HAP-1 (cell line): Measurements from ENCODE around the gene TRIM3.
A peak's percentile ranks its signal among the peaks of the same experiment; 100 is the strongest.

Experiments used
- DNase-seq, 2 experiments: peaks; one replicate each; pipeline ENCODE4 v3.0.0-alpha.2; 2016 to 2020; ENCODE audit warnings: low spot score in 2 of 2
- H3K27me3 ChIP-seq: fragments of 250-450 bp; sonication (Bioruptor Pico); 2 replicates; pipeline ENCODE4 v1.5.1; 2020; ENCODE audit warnings: low read depth, mild to moderate bottlenecking, moderate library complexity
- H3K36me3 ChIP-seq: fragments of 250-450 bp; sonication (Bioruptor Pico); replicated peaks from 2 replicates; pipeline ENCODE4 v1.5.1; 2020; ENCODE audit warnings: mild to moderate bottlenecking
- H3K4me1 ChIP-seq: fragments of 250-450 bp; sonication (Bioruptor Pico); 2 replicates; pipeline ENCODE4 v1.5.1; 2020; ENCODE audit warnings: mild to moderate bottlenecking
- H3K4me3 ChIP-seq: fragments of 250-450 bp; sonication (Bioruptor Pico); 2 replicates; pipeline ENCODE4 v1.5.1; 2020; ENCODE audit warnings: mild to moderate bottlenecking, moderate library complexity
- H3K9me3 ChIP-seq: fragments of 250-450 bp; sonication (Bioruptor Pico); 2 replicates; pipeline ENCODE4 v1.5.1; 2020; ENCODE audit warnings: mild to moderate bottlenecking, moderate library complexity
- in situ Hi-C: fragments of 300-500 bp; cut with MboI; formaldehyde crosslinking; loops from 3 replicates; pipeline ENCODE4 v1.14.3; 2020; ENCODE audit warnings: low sequenced_read_pairs, inconsistent platforms, mixed read lengths

TRIM3 gene

DNA sequence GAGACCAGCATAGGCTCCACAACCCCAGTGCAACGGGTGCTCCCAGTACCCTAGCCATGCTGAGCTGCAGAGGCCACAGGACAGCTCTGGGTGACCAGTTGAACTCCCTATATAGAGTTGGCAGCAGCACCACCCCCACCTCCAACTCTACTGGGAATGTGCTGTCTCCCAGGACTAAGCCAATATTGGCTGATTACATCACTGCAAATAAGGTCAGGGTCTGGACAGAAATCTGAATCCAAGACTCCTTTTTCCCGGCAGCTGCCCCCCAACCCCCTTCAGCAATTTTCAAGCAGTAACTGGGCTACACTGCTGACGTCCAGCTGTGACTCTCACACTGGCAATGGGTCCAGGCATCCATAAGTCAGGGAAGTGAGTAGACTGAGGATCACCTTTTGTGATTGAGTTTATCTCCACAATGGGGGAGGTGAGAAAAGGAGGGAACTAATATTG lies 32.8 kb downstream of the TRIM3 start, which contains the start of gene HPX:
HPX (minus strand) TSS at position 82 of the 453 bp plus-strand sequence; CDS start at position 58, 24 bp downstream.
- H3K36me3 ChIP-seq = no peaks in the 10 kb centered on the region
- H3K27me3 ChIP-seq = no peaks in the 10 kb centered on the region
- H3K9me3 ChIP-seq = no peaks in the 10 kb centered on the region
- in situ Hi-C loops = no loop called here
- H3K4me1 ChIP-seq = no peaks in the 10 kb centered on the region
- H3K4me3 ChIP-seq = no peak within 1 kb of the TSS
- no peak for DNase-seq

DNA sequence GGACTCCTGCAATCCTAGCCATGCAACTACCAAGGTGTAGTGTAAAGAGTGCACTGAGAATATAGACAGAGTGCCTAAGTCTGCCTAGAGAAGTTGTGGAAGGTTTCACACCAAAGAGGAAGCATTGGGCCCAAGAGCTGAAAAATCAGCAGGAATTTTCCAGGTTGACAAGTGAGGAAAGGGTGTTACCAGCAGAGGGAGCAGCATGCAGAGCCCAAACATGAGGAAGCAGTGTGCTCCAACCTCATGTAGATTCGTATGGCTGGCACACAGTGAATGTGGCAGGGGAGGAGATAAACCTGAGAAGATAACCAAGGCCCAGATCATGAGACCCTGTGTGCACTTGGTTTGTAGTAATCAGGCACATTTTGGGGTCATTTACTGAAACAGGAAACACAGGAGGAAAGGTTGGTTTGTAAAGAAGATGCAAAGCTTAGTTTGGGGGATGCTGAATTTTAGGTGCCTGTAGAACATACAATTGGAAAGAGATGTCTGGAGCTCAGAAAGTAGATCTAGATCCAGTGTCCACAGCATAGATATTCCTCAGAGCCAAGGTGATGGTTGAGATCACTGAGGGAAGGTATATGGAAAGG lies 34.7 kb downstream of the TRIM3 start:
- H3K4me3 ChIP-seq = no peak overlapping the region
- no peaks in the 10 kb centered on the region for H3K9me3 ChIP-seq
- peak; percentile 39 to 63 for DNase-seq
- in situ Hi-C loops = no loop called here
- H3K4me1 ChIP-seq = no peaks in the 10 kb centered on the region
- no peaks in the 10 kb centered on the region for H3K27me3 ChIP-seq
- H3K36me3 ChIP-seq = no peaks in the 10 kb centered on the region

DNA sequence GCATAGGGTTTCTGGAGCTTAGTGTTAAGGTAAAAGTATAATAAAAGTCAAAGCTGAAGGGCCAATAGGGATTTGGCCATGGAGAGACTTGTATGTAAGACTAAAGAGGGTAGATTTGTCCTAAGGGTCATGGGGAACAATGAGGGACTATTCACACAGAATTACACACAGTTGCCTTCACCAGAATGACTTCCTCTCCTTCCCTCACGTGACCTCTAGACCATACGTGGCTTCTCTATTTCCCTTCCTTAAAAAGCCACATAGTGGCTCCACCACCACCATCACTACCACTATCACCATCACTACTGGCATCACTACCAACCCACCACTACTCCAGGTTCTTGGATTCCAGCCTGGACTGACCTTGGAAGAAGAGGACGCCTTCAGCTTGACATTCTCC lies 35.7 kb downstream of the TRIM3 start:
- Histone ChIP-seq H3K4me3 (no peak overlapping the region), H3K36me3 (no peaks in the 10 kb centered on the region), H3K27me3 (no peaks in the 10 kb centered on the region), H3K4me1 (no peaks in the 10 kb centered on the region), H3K9me3 (no peaks in the 10 kb centered on the region)
- DNase-seq = no peak
- in situ Hi-C loops = no loop called here

DNA sequence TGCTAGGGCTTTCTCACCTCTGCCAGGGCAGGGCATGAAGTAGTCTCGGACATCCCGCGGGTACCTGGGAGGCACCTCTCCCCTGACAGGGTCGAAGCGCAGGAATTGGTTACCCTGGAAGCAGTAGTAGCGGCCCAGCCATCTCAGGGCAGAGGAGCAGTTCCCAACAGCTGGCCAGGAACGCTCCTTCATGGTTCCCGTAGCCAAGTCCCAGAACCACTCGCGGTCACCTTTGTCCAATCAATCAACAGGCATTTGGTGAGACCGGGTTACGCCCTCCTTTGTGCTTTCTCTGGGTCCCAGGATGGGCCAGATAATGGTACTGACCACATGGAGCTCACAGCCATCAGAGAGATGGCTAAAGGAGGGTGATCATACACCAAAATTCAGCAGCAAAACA lies 36.3 kb downstream of the TRIM3 start:
- in situ Hi-C loops = no loop called here
- H3K27me3 ChIP-seq = no peaks in the 10 kb centered on the region
- no peak for DNase-seq
- H3K4me3 ChIP-seq = no peak overlapping the region
- no peaks in the 10 kb centered on the region for H3K36me3 ChIP-seq
- no peaks in the 10 kb centered on the region for H3K4me1 ChIP-seq
- H3K9me3 ChIP-seq = no peaks in the 10 kb centered on the region

DNA sequence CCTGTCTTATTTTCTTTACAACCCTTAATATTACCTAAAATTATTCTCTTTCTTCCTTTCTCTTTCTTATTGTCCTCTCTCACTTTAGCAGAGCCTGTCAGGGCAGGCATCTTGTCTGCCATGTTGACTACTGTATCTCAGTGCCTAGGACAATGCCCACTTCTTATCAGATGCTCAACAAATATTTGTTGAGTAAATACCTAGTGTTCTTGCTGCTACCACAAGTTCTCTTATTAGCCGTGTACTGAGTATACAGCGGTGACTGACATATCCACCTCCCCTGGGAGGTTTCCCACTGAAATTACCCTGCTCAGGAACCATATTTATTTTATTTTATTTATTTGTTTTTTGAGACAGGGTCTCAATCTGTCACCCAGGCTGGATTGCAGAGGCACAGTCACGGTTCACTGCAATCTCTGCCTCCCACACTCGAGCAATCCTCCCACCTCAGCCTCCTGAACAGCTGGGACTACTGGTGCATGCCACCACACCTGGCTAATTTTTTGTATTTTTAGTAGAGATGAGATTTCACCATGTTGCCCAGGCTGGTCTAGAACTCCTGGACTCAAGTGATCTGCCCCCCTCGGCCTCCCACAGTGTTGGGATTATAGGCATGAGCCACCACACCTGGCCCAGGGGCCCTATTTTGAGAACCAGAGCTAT lies 39.6 kb downstream of the TRIM3 start:
- Histone ChIP-seq H3K36me3 (no peaks in the 10 kb centered on the region), H3K4me3 (no peak overlapping the region), H3K4me1 (no peaks in the 10 kb centered on the region), H3K9me3 (no peaks in the 10 kb centered on the region), H3K27me3 (no peaks in the 10 kb centered on the region)
- in situ Hi-C loops = no loop called here
- DNase-seq = no peak

DNA sequence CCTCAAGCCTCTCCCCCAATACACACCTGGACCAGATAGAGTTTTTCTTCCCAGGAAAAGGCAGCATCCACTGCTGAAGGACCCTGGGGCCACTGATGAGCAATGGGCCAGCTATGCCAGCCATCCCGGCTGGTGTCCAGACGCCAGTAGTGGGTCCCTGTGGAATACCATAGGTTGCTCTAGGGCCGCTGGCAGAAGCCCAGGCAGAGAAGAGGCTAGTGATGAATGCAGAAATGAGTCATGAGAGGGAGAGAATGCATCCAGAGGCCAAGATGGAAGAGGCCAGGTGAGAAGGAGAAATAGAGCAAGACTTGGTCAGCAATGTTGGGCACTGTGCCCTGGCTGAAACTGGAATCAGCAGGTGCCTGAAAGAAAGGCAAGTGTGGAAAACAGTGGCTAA lies 41.9 kb downstream of the TRIM3 start:
- no peaks in the 10 kb centered on the region for H3K27me3 ChIP-seq
- H3K4me1 ChIP-seq = no peaks in the 10 kb centered on the region
- no peaks in the 10 kb centered on the region for H3K9me3 ChIP-seq
- no peak for DNase-seq
- no peaks in the 10 kb centered on the region for H3K36me3 ChIP-seq
- H3K4me3 ChIP-seq = no peak overlapping the region
- in situ Hi-C loops = no loop called here

DNA sequence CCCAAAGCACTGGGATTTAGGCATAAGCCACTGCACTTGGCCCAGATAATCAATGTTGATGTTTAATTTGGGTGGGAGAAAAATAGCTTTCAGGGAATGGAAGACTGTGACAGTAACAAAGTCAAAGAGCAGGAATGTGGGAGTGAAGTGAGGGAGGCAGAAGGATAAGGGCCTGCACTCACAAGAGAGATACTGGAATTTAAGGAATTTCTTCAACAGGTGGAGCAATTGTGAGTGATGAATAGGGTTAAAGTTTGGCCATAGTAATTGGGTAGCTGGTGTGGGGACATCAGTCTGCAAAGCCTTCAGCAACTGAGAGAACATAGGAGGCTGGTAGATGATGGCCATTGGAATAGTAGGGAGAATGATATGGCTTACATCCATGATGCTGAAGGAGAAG lies 46.2 kb downstream of the TRIM3 start:
- Histone ChIP-seq H3K27me3 (peaks cover 9% of the 10 kb centered on the region), H3K4me1 (no peaks in the 10 kb centered on the region), H3K36me3 (no peaks in the 10 kb centered on the region), H3K9me3 (no peaks in the 10 kb centered on the region), H3K4me3 (no peak overlapping the region)
- in situ Hi-C loops = no loop called here
- peak in 1 of 2 experiments; percentile 8 for DNase-seq

DNA sequence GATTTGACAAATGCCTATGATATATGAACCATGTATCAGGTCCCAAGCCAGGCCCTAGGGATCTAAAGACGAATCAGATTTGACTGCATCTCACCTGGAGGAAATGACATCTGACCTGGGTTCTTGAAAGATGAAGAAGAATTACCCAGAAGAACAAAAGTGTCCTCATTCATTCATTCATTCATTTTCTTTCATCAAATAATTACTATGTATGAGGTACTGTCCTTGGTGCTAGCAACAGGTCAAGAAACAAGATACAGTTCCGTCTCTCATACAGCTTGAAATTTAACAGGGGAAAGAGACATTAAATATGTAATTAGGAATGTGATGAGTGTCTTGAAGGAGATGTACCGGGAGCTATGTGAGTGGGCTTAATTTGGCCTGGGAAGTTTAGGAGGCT lies 53.1 kb downstream of the TRIM3 start:
- no peak for DNase-seq
- H3K4me3 ChIP-seq = no peak overlapping the region
- no peaks in the 10 kb centered on the region; the same call in 1 of the 2 replicates for H3K9me3 ChIP-seq
- no peaks in the 10 kb centered on the region; the same call in 1 of the 2 replicates for H3K36me3 ChIP-seq
- peaks cover 6% of the 10 kb centered on the region for H3K4me1 ChIP-seq
- in situ Hi-C loops = no loop called here
- H3K27me3 ChIP-seq = peaks cover 9% of the 10 kb centered on the region

DNA sequence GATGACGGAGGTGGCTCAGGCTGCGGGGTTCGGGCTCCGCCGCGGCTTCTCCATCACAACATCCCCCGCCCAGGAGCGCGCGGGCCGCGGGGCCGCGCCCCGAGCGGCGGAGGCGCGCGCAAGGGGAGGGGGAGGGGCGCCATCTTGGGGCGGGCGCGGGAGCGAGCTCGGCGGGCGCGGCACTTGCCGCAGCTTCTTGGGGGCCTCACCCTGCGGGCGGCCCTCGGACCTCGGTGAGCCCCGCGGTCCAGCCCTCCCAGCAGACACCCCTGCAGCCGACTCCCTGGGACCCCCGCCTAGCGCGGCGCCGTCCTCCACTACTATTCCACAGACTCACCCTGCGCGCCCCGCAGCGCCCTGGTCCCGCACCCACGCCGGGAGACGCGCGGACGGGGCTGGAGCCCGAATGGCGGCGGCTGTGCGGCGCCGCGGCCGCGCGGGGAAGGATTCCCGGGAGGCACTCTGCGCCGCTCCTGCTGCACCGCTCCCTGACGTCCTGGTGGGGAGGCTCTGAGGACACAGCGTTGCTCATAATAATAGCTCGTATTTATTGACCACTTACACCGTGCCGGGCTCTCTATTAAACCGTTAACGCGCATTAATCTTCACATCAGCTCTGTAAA lies 54.6 kb downstream of the TRIM3 start, which contains the start of gene APBB1:
APBB1 (minus strand) TSS at position 86 of the 623 bp plus-strand sequence. CDS start 7,747 bp downstream, outside the sequence.
- Histone ChIP-seq H3K9me3 (no peaks in the 10 kb centered on the region; the same call in 1 of the 2 replicates), H3K27me3 (peaks cover 6% of the 10 kb centered on the region), H3K4me1 (peaks cover 6% of the 10 kb centered on the region), H3K36me3 (no peaks in the 10 kb centered on the region; the same call in 1 of the 2 replicates), H3K4me3 (peak within 1 kb of the TSS; percentile 73)
- DNase-seq = peak; percentile 55 to 79
- in situ Hi-C loops = no loop called here

DNA sequence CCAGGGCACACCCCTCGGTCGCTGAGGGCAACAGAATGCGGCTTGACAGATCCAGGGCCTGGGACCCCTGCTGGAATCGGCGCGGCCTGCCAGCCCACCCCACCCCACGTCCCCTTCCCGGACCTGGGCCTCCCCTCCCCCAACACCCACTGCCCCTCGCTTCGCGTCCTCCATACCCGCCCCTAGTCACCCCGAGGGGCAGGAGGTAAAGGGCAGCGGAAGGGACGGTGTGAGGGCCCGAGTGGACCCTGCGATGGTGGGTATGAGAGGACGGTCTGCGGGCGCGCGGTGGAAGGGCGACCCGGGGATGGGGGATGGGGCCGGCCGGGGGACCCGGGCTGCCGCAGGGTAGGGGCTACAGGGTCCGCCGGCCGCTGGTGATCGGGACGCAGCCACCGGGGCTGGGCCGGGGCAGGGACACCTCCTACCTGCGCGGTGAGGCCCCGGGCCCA lies 55.2 kb downstream of the TRIM3 start:
- Histone ChIP-seq H3K27me3 (peaks cover 3% of the 10 kb centered on the region; the same call in 1 of the 2 replicates), H3K9me3 (no peaks in the 10 kb centered on the region; the same call in 1 of the 2 replicates), H3K4me1 (peaks cover 6% of the 10 kb centered on the region), H3K4me3 (peak overlapping the region; percentile 73), H3K36me3 (no peaks in the 10 kb centered on the region; the same call in 1 of the 2 replicates)
- in situ Hi-C loops = no loop called here
- DNase-seq = peak in 1 of 2 experiments; percentile 48

DNA sequence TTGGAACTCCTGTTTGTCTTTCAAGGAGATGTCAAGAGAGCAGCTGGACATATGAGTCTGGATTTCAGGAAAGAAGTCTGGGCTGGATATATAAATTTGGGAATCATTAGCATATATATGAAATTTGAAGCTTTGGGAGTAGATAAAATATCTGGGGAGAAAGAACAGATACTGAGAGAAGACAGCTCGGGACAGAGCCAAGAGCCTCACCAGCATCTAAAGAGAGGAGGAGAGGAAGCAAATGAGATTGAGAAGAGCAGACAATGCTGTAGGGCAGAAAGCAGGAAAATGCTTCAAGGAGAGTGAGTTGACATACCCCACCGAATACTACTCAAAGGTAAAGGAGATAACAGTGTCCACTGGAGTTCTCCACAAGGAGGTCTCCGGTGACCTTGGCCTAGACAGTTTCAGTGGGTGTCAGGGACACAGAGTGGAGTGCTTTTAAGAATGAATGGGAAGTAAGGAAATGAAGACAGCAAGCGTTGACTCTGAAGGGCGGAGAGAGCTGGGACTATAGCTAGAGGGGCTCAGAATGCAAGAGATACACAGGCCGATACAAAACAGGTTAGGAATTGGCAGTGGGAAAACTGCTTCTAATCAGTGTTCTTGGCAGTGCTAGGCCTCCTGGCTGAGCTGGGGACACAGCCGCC lies 55.7 kb downstream of the TRIM3 start:
- in situ Hi-C loops = no loop called here
- Histone ChIP-seq H3K4me1 (peaks cover 6% of the 10 kb centered on the region), H3K36me3 (no peaks in the 10 kb centered on the region; the same call in 1 of the 2 replicates), H3K4me3 (peak overlapping the region; percentile 73), H3K9me3 (no peaks in the 10 kb centered on the region; the same call in 1 of the 2 replicates), H3K27me3 (peaks cover 3% of the 10 kb centered on the region; the same call in 1 of the 2 replicates)
- DNase-seq = no peak

DNA sequence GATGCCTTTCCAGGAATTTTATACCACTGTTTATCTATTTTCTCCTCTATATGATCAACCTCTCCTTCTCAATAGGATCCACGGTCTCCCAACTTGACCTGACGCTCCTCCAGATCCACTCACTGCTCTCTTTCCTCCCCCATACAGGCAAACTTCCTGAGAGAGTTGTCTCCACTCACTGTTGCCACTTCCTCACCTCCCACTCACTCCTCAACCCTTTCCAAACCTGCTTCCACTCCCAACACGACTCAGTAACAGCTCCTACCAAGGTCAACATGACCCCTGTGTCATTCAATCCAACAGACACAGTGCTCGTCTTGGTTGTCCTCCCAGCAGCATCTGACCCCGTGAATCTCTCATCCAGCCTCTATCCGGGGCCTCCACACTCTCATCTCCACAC lies 57.9 kb downstream of the TRIM3 start:
- Histone ChIP-seq H3K27me3 (no peaks in the 10 kb centered on the region), H3K36me3 (peaks cover 2% of the 10 kb centered on the region), H3K4me3 (no peak overlapping the region), H3K4me1 (peaks cover 6% of the 10 kb centered on the region), H3K9me3 (no peaks in the 10 kb centered on the region; the same call in 1 of the 2 replicates)
- in situ Hi-C loops = no loop called here
- DNase-seq = no peak

DNA sequence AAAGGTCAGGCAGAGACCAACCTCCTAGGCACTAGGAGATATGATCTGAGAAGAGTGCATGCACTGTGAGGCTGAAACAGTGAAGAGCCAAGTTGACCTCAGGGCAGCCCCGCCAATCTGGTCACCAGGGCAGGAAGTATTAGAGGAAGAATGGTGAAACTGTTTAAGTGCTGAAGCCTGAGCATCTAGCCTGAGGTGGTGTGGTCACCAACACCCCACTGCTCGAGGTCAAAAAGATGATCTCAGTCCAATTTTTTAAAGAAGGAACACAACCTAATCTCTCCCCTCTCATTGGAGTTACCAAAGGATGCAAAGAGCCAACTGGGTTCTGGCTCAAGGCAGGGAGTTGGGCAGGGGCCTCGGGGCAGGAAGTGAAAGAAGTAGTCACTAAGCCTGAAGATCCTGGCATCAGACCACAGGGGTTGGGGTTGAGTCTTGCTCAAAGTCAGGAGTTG lies 58.8 kb downstream of the TRIM3 start:
- H3K36me3 ChIP-seq = peaks cover 8% of the 10 kb centered on the region
- in situ Hi-C loops = no loop called here
- H3K4me1 ChIP-seq = peaks cover 4% of the 10 kb centered on the region
- H3K4me3 ChIP-seq = no peak overlapping the region
- no peaks in the 10 kb centered on the region for H3K27me3 ChIP-seq
- DNase-seq = no peak
- H3K9me3 ChIP-seq = no peaks in the 10 kb centered on the region; the same call in 1 of the 2 replicates
